LNCaP clone FGC (cell line): ENCODE results near the gene SEMA5B.

Experiments
- DNase-seq: peaks from one replicate; pipeline ENCODE4 v3.0.0-alpha.2; 2011; ENCODE audit warnings: low read depth
- H3K4me3 ChIP-seq: 2 replicates; pipeline ENCODE4 v1.5.1; 2011; ENCODE audit warnings: mild to moderate bottlenecking, low read depth, low read length, control low read depth
- CTCF ChIP-seq: IDR thresholded peaks from 2 replicates; pipeline ENCODE4 v1.5.1; 2012; ENCODE audit warnings: mild to moderate bottlenecking; ENCODE audit not compliant: control insufficient read depth, insufficient read depth; ENCODE audit errors: extremely low read depth

Gene SEMA5B

GRCh38 chr3:122937745-122938144 is 89.8 kb downstream of the SEMA5B start:
- H3K4me3 ChIP-seq = no peak overlapping the region
- TF ChIP-seq CTCF = no peak
- DNase-seq = no peak

DNA sequence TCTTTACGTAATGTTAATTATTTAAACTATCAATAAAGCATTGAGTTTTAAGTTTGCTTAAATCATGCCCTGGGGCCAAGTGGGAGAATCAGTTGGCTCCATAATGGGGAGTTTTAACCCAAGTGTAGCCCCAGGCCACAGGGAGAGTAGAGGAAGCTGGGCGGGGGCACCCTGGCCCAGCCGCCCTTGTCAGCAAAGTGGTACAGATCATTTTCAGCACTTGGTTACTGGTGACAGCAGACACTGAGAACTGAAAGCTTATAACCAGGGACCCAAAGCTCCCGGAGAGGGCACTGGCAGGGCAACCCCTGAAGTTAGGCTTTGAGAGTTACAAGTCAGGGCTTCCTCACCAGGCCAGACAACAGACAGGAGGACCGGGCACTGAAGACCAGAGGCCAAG is 90.6 kb downstream of the SEMA5B start:
- H3K4me3 ChIP-seq = no peak overlapping the region
- TF ChIP-seq CTCF = no peak

DNA sequence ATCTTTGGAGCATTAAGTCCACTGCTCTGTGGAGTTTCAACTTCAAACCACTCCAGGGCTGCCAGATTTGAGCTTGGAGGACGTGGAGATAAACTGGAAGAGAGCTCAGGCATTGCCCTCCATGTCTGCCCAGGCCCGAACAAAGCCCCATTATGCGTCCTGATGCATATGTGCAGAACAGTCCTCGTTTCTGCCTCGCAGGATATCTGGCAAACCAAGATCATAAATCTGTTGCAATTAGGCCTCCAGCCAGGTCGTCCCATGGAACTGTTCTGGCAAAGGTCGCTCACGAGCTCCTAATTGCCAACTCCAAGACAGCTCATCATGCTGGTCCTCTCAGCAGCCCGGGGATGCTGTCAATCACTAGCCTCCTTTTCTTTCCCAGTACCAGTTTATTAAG is 91.2 kb downstream of the SEMA5B start:
- no peak for DNase-seq
- no peak overlapping the region for H3K4me3 ChIP-seq
- no peak for TF ChIP-seq CTCF

More for the DNA sequence above, 90.6 kb downstream of the SEMA5B start:
- no peak for DNase-seq

GRCh38 chr3:122934251-122934650 is 93.3 kb downstream of the SEMA5B start:
- no peak for DNase-seq
- no peak for TF ChIP-seq CTCF
- no peak overlapping the region for H3K4me3 ChIP-seq

GRCh38 chr3:122932251-122932967 is 95.2 kb downstream of the SEMA5B start:
- no peak for TF ChIP-seq CTCF
- no peak overlapping the region for H3K4me3 ChIP-seq
- DNase-seq = no peak

GRCh38 chr3:122931636-122932035 is 95.9 kb downstream of the SEMA5B start:
- TF ChIP-seq CTCF = no peak
- H3K4me3 ChIP-seq = no peak overlapping the region
- no peak for DNase-seq

DNA sequence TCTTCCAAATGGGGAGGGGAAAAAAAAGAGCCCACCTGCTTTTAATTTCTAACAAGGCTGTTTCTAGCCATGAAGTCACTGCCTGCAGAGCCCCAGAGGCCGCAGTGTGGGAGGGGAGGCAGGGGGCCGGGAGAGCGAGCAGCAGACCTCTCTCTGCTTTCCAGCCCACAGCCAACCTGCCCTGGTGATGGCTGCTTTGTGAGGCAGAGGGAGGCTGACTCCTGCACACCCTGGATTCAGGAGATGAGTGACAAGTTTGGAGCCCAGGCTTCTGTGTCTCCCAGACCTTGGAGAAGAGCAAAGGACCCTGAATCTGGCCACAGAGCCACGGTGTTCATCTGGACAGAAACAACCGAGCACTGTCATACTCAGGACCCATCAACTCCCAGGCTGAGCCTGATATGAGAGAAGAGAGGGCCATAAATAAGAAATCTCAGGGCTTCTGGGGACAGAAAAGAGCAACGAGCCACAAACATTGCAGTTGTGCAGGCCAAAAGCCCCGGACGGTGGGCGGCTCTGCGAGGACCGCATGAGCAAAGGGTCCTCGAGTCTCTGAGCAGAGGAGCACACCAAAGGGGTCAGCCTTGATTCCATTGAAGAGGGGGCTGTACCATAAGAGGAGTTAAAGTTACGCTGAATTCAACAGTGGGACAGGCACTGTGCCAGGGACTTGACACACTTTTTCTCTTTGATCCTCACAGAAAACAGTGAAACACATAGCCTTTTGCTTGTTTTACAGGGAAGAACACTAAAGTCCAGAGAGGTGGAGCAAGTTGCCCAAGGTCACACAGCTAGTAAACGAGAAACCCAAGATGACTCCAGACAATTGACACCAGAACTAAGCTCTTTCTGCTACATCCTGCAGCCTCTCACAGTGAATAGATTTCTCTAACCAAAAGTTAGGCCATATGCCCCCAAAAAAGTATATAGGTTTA is 97.2 kb downstream of the SEMA5B start:
- TF ChIP-seq CTCF = no peak
- H3K4me3 ChIP-seq = no peak overlapping the region
- DNase-seq = no peak
